Fibroblast of upper back skin (primary cell): ENCODE results near the gene GUCY1A1.

ENCODE experiments used
- DNase-seq: peaks from one replicate; pipeline ENCODE4 v3.0.0-alpha.2; 2013

GUCY1A1 gene

DNA sequence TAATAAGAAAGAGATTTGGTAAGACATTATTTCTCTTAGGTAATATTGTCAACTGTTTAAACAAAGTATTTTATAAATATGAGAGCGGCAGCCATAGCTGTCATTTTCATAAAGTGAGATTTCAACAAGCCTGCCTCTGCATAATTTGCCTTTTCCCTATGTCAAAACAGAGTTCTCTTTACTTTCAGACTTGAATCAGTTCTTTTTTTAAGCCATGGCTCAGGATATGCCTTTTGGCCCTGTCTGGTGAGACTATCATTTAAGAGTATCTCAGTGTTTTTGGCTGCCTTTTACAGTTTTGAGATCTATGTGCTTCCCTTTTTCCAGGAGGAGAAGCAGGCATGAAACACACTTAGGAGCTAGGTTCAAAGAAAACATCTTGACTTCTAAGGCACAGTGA is 7.5 kb upstream of the GUCY1A1 start:
- no peak for DNase-seq

DNA sequence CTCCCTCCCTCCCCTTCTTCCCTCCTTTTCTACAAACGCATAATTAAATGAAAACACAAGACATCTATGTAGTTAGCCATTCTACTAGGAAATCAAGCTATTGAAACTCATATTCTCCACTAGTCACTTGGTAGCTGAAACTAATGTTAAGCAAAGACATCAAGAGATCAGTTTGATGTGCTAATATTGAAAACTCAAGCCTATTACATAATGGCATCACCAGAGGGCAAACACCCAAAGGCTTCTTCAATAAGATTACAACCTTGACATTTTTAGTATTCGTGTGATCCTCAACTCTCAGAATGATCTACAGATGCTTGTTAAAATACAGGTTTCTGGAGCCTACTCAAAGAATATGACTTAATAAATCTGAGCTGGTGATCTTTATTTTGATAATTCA is 6.2 kb upstream of the GUCY1A1 start:
- no peak for DNase-seq

DNA sequence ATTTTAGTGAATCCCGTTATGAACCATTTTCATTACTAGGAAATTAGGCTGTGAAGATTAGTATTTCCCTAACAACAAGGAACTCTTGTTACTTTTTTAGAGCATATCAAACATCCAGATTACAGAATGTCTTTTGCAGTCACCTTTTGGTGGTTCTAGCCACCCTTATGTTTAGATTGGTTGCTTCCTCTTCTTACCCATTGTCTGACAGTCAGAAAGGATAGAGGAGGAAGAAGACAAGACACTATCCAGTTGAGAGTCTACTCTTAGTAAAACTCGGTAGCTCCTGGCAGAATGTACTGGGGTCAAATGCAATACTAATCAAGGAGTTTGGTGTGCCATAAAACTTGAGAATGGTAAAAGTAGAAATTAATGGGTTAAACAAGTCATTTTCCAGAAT is 1.6 kb upstream of the GUCY1A1 start:
- no peak for DNase-seq

DNA sequence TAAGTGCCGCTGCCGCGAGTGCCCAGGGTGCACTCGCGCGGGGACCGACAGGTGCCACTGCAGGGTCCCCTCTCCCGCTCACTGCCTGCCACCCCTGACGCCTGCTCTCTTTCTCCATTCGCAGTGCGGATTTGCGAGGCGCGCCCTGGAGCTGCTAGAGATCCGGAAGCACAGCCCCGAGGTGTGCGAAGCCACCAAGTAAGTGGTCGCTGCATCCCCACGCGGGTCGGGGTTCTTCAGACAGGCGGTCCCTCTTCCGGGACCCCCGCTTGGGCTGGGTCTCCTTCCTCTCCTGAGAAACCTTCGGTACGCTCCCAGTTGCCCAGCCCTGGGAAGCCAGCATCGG is 547 bp downstream of the GUCY1A1 start:
- no peak for DNase-seq

DNA sequence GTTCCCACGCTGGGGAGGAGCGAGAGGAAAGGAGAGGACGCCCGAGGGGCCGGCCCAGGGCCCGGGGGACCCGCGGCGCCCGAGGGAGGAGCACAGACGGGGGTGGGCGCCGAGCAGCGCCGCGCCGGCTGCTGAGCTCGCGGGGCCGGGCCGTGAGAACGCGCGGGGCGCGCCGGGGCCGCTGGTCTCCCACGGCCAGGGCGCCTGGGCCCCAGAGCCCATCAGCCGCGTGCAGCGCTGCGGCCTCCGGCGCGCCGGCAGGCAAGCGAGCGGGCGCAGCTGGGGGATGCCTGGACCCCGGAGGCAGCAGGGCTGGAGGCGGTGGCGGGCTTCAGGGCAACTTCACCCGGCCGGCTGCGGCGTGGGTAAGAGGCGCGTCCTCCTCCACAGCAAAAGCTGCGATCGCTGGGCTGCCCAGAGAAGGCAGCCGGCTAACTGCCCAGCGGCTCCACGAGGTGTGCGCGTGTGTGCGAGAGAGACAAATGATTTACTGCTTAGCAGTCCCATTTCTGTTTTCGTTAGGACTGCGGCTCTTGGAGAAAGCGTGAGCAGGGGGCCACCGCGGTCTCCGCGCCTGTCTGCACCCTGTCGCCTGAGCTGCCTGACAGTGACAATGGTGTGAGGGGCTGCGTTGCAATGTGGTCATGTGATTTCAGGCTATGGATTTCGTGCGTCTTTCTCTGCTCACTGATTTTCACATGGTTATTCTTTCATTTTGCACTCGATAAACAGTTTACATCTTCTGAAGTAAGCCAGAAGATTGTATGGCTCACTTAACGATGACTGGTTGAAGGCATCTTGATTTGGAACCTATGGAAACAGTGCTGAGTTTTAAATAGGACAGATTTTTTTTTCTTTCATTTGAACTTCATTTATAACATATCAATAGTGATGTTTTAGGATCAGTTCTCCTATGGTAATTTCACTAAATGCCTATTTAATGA is 1.2 kb downstream of the GUCY1A1 start:
- peak; percentile 19 for DNase-seq

DNA sequence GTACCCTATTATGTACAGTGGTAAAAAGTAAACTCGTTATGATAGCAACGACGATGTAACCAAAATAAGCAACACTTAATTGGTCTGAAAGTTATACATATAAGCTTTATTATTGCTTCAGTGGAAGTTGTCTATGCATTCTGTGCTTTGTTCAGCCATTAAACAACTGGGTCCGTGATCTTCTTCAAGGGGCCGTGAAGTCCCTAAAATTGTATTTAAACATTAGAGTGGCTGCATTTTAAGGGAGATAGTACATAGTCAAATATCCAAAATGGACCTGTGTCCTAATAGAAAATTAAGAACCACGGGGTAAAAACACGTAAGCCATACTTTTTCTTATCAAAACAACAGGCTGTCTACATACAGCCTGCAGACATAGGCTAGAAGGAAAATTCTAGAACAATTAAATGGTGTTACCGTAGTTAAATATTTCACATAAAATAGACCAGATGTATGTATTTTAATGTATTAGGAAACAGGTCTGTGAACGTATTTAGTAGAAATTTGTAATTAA is 2.1 kb downstream of the GUCY1A1 start:
- DNase-seq: no peak

DNA sequence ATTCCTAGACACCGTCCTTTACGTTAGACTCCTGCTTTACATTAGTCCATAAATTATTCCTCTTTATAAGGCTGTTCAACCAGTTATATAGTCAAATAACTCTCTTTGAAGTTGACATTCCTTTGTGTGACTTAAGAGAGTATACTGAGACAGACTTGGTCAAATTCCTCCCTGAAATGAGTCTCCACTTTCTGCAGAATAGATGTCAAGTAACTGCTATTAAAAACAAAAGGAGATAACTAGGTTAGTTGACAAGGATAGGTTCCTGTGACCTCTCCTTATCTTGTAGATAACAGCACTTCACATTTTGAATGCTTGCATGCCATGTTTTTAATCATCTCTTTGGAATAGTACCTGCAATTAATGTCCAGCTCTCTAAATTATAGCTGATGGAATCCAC is 5.7 kb downstream of the GUCY1A1 start:
- no peak for DNase-seq

DNA sequence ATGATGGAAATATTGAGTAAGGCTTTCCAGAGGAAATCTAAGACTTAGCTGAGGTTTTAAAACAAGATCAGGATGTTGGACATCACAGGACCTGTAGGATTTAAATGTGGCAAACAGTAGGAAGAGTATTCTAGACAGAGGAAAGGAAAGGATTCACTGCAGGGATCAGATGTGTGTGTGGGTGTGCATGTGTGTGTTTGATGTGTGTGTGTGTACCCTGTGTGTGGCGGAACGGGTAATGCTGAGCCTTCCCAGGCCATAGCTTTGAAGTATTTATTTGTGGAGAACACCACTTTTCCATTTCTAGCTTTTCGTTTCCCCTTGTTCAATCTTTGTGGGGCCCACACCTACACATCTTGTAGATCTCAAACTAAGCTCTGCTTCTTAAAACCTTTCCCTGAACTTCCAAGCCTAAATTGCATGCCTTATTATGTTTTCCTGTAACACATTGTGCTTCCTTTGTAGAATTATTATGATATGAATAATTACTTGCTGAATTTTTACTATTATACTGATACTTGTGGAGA is 6.9 kb downstream of the GUCY1A1 start:
- DNase-seq: no peak

DNA sequence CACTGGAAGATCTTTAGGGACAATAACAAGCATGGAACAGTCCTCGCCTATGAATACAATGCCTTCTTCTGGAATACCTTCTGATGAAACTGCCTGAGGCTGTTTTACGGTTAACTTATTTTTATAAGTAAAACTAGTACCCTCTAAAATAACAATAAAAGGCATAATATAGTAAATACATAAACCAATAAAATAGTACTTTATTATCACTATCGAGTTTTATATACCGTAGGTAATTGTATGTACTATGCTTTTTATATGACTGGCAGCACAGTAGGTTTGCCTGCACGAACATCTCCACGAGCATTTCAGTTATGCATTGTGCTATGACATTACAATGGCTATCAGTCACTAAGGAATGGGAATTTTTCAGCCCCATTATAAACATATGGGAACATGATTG is 8.0 kb downstream of the GUCY1A1 start:
- no peak for DNase-seq

DNA sequence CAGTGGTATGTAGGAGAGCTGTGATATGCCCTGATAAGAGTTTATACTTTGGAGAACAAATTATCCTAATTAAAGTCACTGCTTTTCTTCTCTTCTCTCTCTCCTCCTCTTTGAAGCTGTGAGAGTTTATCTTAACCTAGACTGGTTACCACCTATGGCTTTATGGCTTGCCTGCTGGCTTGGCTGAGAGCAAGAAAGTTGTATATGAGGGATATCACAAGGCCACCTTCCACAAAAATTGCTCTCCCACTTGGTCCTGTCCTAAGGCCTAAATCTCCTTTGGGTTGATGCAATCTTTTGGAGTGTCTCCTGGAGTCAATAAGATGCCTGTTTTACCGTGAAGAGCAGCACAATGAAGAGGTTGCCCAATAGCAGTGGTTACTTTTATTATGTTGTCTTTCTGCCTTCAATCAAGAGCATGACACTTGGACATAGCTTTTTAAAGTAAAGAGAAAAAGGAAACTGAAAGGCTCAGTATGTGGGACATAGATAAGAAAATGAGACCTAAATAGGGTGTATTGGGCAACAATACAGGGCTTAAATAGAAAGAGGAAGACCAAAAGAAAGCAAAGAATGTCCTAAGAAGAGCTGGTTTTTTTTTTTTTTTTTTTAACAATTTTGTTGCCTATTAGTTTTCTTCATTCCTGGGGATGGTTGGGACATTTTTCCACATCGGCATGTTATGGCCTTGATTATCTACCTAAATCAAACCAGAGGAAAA is 9.2 kb downstream of the GUCY1A1 start:
- no peak for DNase-seq

DNA sequence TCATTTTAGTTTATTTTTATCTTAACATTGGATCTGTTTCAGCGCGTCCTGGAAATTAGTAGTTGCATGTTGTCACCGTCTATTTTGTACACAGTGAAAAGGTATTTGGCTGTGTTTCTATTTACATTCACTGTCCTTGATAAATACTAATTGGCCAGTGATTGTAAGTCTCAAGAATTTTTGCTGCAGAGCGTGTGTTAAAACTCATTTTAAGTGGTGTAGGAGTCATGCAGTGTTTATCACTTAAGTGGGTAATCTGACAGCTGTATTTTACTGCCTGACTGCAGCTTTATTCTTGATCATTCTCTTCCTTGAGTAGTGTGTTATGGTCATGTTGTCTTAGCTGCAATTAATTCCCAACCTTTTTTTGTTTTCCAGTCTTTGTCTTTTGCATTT is 9.8 kb downstream of the GUCY1A1 start:
- DNase-seq: no peak

DNA sequence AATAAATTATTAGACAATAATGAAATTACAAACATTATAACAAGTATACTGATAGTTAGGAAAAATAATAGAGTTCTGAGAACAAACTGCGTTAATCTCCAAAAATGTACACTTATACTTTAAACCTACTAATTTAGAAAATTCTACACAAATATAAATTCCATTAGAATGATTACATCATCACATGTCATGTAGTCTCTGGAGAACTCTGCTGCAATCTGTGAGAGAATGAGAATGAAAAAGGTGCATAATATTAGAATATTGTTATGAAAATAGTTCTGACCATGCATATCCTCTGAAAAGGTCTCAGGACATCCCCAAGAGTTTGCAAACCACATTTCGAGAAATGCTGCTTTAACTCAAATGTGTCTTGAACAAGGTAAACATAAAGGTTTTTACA is 11.4 kb downstream of the GUCY1A1 start:
- no peak for DNase-seq

DNA sequence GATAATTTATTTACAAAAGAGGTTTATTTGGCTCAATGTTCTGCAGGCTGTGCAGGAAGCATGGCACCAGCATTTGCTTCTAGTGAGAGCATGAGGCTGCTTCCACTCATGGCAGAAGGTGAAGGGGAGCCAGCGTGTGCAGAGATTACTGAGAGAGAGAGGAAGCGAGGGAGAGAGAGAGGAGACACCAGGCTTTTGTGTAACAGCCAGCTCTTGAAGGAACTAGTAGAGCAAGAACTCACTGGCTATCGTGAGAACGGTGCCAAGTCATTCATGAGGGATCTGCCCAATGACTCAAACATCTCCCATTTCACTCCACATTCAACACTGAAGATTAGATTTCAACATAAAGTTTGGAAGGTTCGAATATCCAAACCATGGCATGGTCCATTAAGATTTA is 12.7 kb downstream of the GUCY1A1 start:
- no peak for DNase-seq

DNA sequence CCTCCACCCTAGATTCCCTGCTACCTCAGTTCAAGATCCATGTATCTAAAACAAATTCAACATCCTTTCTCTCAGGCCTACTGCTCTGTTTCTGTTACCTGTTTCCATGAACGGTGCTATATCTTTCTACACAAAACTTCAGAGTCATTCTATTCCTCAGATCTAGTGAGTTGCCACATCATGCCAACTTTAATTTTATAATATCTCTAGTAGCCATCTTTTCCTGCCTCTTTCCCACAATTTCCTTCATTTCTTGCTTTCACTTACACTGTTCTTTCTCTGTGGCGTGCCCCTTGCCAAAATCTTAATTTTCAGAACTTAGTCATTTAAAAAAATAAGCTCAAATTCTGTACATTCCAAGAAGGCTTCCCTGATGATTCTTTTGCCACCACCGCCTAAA is 15.2 kb downstream of the GUCY1A1 start:
- DNase-seq: no peak

DNA sequence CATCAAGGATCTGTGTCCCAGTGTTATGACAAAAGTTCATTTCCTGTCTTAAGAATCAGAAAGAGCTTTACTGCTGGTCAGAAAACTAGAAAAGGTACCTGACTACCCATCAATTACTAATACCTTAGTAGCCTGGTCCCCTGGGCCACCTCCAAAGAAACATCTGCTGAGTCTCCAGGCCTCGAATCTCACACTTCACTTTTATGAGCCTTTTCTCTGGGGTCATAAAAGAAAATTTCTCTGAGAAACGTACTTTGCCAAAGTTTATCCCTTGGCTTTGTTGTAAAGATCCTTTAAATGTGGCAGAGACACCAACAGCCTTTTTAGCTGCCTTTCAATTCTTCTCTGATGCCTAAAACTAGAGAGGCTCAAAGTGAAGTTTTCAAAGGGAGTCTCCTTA is 17.8 kb downstream of the GUCY1A1 start:
- DNase-seq: no peak

DNA sequence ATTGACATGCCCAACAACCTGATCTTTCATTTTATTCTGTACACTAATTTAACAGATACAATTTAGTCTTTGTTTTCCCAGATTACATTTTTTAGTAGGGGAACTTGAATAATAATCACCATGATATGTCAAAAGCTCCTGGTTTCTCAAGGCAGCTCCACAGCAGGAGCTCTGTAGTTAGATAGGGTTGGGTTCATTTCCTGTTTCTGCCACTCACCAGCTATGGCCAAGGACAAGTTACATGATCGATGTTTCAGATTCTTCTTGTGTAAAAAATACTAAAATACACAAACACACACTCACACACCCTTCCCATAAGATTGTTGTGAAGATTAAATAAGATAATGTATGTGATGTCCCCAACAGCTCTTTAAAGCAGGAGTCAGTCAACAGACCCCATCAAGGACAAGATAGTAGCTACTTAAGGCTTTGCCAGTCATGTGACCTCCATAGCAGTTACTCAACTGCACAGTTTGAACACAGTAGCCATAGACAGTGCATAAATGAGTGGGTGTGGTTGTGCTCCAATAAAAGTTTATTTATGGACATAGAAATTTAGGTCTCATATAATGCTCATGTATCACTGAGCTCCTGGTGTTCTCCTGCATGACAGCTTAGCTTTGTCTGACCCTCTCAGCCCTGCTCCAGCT is 18.4 kb downstream of the GUCY1A1 start:
- DNase-seq: no peak

DNA sequence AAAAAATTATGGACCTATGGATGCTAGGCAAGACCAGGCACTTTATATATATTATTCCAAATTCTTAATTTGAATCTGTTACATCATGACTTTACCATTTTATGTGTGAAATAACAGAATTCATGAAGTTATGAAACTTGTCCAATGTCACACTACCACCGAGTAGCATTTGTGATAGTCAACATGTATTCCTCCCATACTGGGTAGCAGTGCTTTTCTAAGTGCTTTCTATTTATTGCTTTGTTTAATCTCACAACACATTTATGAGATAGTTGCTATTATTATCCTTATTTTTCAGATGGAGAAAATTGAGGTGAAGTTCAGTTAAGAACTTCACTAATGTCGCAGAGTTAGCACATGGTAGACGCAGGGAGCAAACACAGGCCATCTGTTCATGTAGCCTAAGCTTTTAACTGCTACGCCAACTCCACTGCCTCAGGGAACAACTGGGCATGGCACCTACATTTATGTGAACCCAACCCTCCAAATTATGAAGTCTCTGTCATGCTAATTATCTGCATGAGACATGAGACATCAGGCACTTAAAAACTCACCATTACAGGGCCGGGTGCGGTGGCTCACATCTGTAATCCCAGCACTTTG is 20.8 kb downstream of the GUCY1A1 start:
- no peak for DNase-seq

DNA sequence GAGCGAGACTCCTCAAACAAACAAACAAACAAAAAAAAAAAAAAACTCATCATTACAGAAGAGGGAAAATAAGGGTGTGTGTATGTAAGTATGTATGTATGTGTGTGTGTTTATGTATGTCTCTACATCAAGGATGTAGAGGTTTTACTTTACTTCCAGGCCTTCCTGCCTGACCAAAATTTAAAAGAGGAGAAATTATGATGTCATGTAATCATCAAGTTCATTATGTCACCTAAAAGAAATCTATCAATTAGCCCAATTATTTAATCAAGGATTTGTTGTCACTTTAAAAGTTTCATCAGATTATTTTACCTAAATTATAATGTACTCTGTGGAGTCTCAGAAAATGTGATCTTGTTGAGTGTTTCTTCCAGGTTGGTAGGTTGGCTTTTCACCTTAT is 21.6 kb downstream of the GUCY1A1 start:
- no peak for DNase-seq

DNA sequence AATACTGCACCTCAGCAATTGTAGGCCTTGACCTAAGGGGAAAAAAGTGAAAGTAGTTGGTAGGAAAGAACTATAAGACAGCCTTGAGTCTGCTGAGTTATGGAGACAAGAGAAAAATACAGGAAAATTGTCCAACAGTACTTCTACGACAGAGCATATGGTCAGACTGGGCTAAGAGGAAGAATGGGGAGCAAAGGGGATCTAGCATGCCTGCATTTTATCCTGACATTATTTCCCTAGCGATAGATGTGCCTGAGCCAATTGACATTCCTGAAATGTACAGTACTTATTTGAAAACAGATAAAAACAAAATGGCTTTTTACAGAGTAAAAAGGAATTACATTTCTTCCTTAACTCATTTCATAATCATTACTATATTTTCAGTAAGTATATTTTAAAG is 22.2 kb downstream of the GUCY1A1 start:
- DNase-seq: no peak

DNA sequence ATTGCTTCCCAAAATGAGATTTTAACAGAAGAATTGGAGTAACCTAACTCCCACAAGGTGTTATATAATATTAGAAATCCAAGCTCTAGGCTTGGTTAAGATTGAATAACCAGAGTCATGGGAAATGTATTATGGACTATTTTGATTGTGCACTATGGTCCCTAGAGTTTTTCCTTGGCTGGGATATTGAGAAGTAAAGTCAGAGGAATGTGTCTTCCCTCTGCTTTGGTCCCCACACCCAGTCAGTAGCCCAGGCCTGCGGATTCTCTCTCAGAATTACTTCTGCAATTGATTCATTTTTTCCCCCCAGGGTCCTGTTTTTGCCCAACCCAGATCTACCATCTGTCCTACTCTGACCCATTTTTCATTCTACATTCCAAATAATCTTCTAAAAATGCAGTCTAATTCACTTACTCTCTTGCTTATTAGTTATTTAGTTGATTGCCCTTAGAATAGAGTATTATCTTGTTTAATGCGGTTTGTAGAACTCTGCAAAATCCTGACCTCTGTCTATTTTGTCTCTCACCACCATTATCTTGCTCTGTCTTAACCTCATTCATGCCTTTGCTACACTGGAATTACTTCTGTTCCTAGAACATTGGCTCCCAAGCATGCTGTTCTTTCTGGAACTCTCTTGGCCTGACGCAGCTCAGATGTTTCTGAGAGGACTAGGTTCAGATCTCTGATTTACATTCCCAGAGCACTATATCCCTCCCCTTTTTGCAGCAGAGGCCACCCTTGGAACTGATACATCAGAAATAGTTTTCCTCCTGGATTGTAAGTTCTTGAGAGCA is 23.6 kb downstream of the GUCY1A1 start:
- DNase-seq: no peak

DNA sequence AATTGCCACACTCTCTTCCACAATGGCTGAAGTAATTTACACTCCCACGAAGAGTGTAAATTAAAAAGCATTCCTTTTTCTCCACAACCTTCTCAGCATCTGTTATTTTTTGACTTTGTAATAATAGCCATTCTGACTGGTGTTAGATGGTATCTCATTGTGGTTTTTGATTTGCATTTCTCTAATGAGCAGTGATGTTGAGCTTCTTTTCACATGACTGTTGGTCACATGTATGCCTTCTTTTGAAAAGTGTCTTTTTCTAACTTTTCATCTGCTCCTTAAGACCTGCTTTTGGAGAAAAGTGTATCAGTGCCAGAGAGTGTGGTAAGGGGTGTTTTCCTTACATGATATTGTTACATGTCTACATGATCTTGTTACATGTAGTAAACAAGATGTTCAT is 25.7 kb downstream of the GUCY1A1 start:
- no peak for DNase-seq

DNA sequence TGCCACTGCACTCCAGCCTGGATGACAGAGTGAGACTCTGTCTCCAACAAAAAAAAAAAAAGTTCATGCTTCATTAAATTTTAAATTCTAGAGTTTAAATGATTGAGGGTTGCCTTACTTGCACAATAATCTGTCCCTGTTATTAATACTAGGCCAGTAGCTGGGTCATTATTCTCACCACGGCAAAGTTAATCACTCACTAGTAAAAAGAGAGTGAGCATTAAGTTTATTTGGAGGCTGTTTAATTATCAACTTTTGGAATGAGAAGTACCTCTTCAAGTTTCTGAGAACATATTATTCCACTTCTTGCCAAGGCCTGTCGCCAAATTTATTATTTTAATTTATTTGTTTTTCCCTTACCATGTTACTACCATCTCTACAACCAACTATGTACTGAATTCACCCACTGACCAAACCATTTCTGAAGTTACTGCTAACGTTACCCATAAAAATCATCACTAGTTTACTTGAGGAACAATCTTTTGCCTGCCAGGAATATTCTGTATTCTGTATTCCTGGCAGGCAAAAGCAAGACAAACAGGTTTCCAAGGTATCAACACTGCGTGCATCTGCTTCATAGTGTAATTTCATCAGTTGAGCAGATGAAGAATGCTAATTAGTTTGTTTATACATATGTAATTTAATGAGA is 26.5 kb downstream of the GUCY1A1 start:
- DNase-seq: no peak
